MM.1S (cell line): ENCODE data around the gene EDA2R.

ENCODE experiments used
- DNase-seq: peaks from one replicate; pipeline ENCODE4 v3.0.0-alpha.2; 2015
- H2AFZ ChIP-seq: fragments of 300-600 bp; sonication (generic); 2 replicates; pipeline ENCODE4 v1.6.0; 2016; ENCODE audit warnings: antibody characterized with exemption, low read length
- H3F3A ChIP-seq: fragments of 300-600 bp; sonication (generic); 2 replicates; pipeline ENCODE4 v1.6.1; 2016; ENCODE audit warnings: mild to moderate bottlenecking, antibody characterized with exemption, low read length, moderate library complexity, mixed read lengths; ENCODE audit not compliant: insufficient read depth
- H3K27ac ChIP-seq: fragments of 300-600 bp; sonication (generic); 2 replicates; pipeline ENCODE4 v1.5.1; 2016; ENCODE audit warnings: mild to moderate bottlenecking, low read length
- H3K27me3 ChIP-seq: fragments of 300-600 bp; sonication (generic); replicated peaks from 2 replicates; pipeline ENCODE4 v1.6.0; 2016; ENCODE audit warnings: low read length; ENCODE audit not compliant: insufficient read depth
- H3K36me3 ChIP-seq: fragments of 300-600 bp; sonication (generic); replicated peaks from 2 replicates; pipeline ENCODE4 v1.6.1; 2016; ENCODE audit warnings: mild to moderate bottlenecking, low read length, mixed read lengths; ENCODE audit not compliant: insufficient read depth
- H3K4me1 ChIP-seq: fragments of 300-600 bp; sonication (generic); 2 replicates; pipeline ENCODE4 v1.6.1; 2016; ENCODE audit warnings: low read length, mixed read lengths
- H3K4me2 ChIP-seq: fragments of 300-600 bp; sonication (generic); 2 replicates; pipeline ENCODE4 v1.6.0; 2016; ENCODE audit warnings: low read depth, low read length
- H3K4me3 ChIP-seq: fragments of 300-600 bp; sonication (generic); 2 replicates; pipeline ENCODE4 v1.5.1; 2016; ENCODE audit warnings: low read length, mixed read lengths
- H3K79me2 ChIP-seq: fragments of 300-600 bp; sonication (generic); 2 replicates; pipeline ENCODE4 v1.6.1; 2016; ENCODE audit warnings: mixed run types, low read length, mixed read lengths
- H3K9ac ChIP-seq: fragments of 300-600 bp; sonication (generic); 2 replicates; pipeline ENCODE4 v1.6.1; 2016; ENCODE audit warnings: low read length, mixed read lengths
- H3K9me2 ChIP-seq: fragments of 300-600 bp; sonication (generic); replicated peaks from 2 replicates; pipeline ENCODE4 v1.6.1; 2016; ENCODE audit warnings: mild to moderate bottlenecking, low read length, mixed read lengths; ENCODE audit not compliant: insufficient read depth
- H3K9me3 ChIP-seq: fragments of 300-600 bp; sonication (generic); replicated peaks from 2 replicates; pipeline ENCODE4 v1.6.1; 2016; ENCODE audit warnings: mild to moderate bottlenecking, low read length, mixed read lengths; ENCODE audit not compliant: insufficient read depth
- H4K20me1 ChIP-seq: fragments of 300-600 bp; sonication (generic); 2 replicates; pipeline ENCODE4 v1.6.1; 2016; ENCODE audit warnings: mild to moderate bottlenecking, low read length, moderate library complexity, mixed read lengths; ENCODE audit not compliant: insufficient read depth
- EZH2 ChIP-seq: fragments of 300-600 bp; sonication (generic); optimal IDR thresholded peaks from 2 replicates; pipeline ENCODE3; 2017; ENCODE audit warnings: low read depth, mild to moderate bottlenecking, antibody characterized with exemption, low read length, mixed read lengths
- EZH2phosphoT487 ChIP-seq: fragments of 300-600 bp; sonication (generic); IDR thresholded peaks from 2 replicates; pipeline ENCODE4 v1.6.1; 2018; ENCODE audit warnings: antibody characterized with exemption, low read length
- TF ChIP-seq, protein P1 (sequence below): fragments of 300-600 bp; sonication (generic); IDR thresholded peaks from 2 replicates; pipeline ENCODE4 v1.5.1; 2016; ENCODE audit warnings: antibody characterized with exemption, low read length, mixed read lengths

EDA2R gene

DNA sequence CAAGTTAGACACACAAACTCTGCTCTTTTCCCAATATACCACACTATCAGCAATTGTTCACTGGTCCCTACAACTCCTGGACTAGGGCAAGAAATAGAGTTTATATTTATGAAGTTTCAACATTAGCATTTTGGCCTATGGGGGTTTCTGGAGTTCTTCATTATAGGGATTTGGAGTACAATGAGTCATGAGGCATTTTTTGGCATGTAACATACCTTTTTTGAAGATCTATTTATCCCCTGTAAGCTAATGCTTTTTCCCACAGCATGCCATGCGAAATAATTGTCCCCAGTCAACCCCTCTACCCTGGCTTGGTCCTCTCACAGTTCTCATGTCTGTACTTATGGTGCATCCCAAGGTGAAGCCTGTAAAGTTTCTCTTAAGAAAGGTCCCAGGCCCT lies 36.7 kb upstream of the EDA2R start:
- no peak overlapping the region for H3K9ac ChIP-seq
- TF ChIP-seq EZH2 (no peak), EZH2phosphoT487 (no peak)
- TF ChIP-seq, protein P1, sequence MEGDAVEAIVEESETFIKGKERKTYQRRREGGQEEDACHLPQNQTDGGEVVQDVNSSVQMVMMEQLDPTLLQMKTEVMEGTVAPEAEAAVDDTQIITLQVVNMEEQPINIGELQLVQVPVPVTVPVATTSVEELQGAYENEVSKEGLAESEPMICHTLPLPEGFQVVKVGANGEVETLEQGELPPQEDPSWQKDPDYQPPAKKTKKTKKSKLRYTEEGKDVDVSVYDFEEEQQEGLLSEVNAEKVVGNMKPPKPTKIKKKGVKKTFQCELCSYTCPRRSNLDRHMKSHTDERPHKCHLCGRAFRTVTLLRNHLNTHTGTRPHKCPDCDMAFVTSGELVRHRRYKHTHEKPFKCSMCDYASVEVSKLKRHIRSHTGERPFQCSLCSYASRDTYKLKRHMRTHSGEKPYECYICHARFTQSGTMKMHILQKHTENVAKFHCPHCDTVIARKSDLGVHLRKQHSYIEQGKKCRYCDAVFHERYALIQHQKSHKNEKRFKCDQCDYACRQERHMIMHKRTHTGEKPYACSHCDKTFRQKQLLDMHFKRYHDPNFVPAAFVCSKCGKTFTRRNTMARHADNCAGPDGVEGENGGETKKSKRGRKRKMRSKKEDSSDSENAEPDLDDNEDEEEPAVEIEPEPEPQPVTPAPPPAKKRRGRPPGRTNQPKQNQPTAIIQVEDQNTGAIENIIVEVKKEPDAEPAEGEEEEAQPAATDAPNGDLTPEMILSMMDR, result no peak
- H3K79me2 ChIP-seq, result no peaks in the 10 kb centered on the region
- H3K27me3 ChIP-seq, result no peaks in the 10 kb centered on the region
- H4K20me1 ChIP-seq, result no peaks in the 10 kb centered on the region
- peaks cover 54% of the 10 kb centered on the region for H3K4me1 ChIP-seq
- H3K9me2 ChIP-seq, result no peaks in the 10 kb centered on the region
- no peak overlapping the region for H2AFZ ChIP-seq
- H3F3A ChIP-seq, result no peaks in the 10 kb centered on the region
- H3K27ac ChIP-seq, result peak overlapping the region; percentile 44; the same call in 1 of the 2 replicates
- no peak overlapping the region for H3K4me2 ChIP-seq
- DNase-seq, result no peak
- no peaks in the 10 kb centered on the region for H3K9me3 ChIP-seq
- no peaks in the 10 kb centered on the region for H3K36me3 ChIP-seq
- no peak overlapping the region for H3K4me3 ChIP-seq

DNA sequence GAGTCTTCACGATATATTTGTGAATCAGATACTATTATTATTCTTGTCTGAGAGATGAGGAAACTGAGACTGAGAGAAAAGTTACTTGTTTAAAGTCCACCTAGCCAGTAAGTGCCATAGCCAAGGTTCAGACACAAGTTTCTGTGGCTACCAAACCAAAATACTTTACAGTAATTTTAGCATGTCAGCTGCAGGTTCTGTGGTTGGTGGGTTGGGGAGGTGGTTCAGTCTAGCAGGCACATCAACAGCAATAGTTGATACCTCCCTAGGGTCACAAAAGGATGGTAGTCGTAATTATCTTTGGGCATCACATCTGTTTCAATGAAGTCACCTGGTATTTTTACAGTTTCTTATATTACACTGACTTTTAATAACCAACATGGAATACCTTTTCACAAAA lies 35.6 kb upstream of the EDA2R start:
- peak; percentile 71 for DNase-seq

DNA sequence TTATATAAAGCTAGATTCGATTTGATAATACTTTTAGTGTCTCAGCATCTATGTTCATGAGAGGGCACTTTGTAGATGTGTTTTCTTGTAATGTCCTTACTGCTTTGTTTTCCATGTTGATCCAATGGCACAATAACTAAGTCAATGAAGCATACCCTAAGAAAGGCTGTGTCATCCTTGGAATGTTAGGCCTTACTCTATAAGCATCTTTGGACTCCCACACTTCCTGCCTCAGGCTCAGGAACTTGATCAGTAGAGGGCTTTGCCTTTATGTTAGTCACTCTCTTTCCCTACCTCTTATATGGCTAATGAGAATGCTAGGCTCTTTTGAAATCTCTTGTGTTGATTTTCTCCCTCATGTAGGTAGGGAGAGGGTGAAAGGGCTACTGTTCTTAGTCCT lies 33.2 kb upstream of the EDA2R start:
- Histone ChIP-seq H3K27me3 (no peaks in the 10 kb centered on the region), H3K79me2 (no peaks in the 10 kb centered on the region), H3K36me3 (no peaks in the 10 kb centered on the region)

More for the DNA sequence above, 35.6 kb upstream of the EDA2R start:
- no peaks in the 10 kb centered on the region for H3K9me2 ChIP-seq
- no peak overlapping the region for H3K9ac ChIP-seq
- no peaks in the 10 kb centered on the region for H3F3A ChIP-seq
- H3K9me3 ChIP-seq, result no peaks in the 10 kb centered on the region
- no peaks in the 10 kb centered on the region for H3K27me3 ChIP-seq
- TF ChIP-seq EZH2 (no peak), EZH2phosphoT487 (no peak)
- TF ChIP-seq, protein P1, result no peak
- no peak overlapping the region for H3K4me3 ChIP-seq
- peak overlapping the region; percentile 44; the same call in 1 of the 2 replicates for H3K27ac ChIP-seq
- no peak overlapping the region for H2AFZ ChIP-seq
- no peaks in the 10 kb centered on the region for H4K20me1 ChIP-seq
- no peaks in the 10 kb centered on the region for H3K36me3 ChIP-seq
- H3K4me2 ChIP-seq, result peak overlapping the region; percentile 28; the same call in 1 of the 2 replicates
- H3K4me1 ChIP-seq, result peaks cover 54% of the 10 kb centered on the region
- H3K79me2 ChIP-seq, result no peaks in the 10 kb centered on the region

More for the DNA sequence above, 33.2 kb upstream of the EDA2R start:
- Histone ChIP-seq H2AFZ (no peak overlapping the region), H3K4me1 (peaks cover 45% of the 10 kb centered on the region), H4K20me1 (no peaks in the 10 kb centered on the region), H3K4me2 (no peak overlapping the region), H3K4me3 (no peak overlapping the region), H3K27ac (peak overlapping the region; percentile 1; the same call in 1 of the 2 replicates), H3K9me3 (no peaks in the 10 kb centered on the region), H3K9me2 (no peaks in the 10 kb centered on the region), H3F3A (no peaks in the 10 kb centered on the region), H3K9ac (no peak overlapping the region)
- TF ChIP-seq EZH2 (no peak), EZH2phosphoT487 (no peak)
- TF ChIP-seq, protein P1, result no peak
- DNase-seq, result no peak
